GM21526 (cell line): Measurements from ENCODE around the gene FOXF2.

Experiments
- ATAC-seq: cut with Tn5 transposase; IDR thresholded peaks from one replicate; pipeline ENCODE4 v1.9.1; 2021; ENCODE audit warnings: moderate library complexity; ENCODE audit not compliant: unreplicated experiment, low FRiP score

FOXF2 gene

GRCh38 chr6:1378065-1379016, 11.0 kb upstream of the FOXF2 start:
- ATAC-seq = no peak

GRCh38 chr6:1379017-1379787, 10.2 kb upstream of the FOXF2 start:
- ATAC-seq = no peak

DNA sequence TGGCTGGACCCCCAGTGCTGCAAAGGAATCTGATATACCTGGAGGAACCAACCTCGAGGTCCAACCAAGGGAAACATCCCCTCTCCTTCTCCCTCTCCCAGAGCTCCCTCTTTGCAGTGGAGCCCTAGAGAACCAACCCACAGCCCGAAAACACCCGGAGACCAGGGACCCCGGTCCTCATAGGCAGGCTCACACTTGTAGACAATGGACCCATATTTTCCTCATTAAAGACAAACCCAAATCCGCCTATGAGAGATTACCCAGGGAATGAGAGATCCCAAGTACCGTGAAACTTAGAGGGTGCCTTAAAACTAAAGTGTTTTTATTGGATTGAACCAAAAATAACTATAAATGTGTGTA, 9.6 kb upstream of the FOXF2 start:
- ATAC-seq = no peak

DNA sequence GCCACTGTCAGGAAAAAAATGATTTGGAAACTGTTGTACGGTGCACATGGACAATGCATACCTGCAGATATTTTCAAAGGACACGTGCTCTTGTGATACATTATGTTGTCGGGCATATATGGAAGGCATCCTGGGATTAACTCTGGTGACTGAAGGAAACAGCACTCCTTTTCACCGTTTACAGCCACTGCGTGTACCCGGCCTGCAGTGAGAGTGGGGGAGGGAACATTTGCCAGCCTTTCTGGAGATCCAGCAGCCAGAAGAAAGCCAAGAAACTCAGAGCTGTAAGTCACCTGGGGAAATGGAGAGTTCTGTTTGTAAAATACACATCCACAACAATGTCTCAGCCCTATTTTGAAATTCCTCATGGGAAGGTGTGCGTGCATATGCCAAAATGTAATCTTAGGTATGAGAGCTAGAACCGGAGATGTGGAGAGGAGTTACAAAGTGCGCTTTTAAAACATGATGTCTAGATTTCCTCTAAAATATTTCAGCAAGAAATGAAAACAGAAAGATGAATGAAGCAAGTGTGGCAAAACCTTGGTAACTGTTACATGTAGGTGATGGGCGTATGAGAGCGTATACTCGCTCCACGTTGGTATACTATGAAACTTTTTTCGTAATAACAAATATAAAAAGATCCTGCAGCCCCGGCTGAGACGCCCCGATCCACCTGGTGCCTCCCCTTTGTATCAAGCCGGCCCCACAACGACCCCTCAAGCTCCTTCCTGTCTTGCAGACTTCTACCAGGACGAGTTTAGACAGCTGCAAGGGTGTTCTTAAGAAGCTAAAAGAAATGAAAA, 8.6 kb upstream of the FOXF2 start:
- no peak for ATAC-seq

DNA sequence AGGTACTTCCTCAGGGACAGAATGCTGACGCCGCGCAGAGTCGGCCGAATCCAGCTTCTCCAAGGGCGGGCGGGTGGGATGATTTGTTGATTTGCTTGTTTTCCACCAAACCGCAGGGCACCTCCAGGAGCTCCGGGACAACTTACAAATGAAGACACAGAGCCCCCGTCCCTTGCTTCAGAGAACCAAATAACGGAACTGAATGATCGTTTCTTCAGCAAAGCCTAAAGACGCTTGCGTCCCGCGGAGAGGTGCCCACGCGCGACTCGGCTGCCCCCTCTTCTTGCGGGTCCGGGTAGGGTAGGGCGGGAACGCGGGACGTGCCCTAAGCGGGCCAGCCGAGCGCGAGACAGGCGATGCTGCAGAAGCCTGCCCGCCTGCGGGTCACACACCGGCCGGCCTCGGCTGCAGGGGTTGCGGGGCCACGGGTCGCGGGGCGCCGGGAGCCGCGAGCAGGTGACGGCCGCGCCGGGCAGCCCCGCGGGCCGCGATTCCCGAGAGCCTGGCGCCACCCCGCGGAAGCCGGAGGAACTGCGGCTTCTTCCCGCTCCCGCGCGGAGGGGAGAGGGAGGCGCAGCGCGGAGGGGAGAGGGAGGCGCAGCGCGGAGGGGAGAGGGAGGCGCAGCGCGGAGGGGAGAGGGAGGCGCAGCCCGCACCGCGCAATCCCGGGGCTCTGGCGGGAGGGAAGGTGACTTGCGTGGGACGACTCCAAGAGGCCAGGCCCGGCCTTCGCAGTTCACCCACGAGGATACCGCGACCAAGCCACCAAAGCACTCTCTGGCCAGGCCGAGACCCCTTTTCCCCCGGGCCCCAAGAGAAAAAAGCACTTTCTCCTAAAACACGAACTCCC, 7.7 kb upstream of the FOXF2 start:
- ATAC-seq = no peak

GRCh38 chr6:1382331-1382882, 7.0 kb upstream of the FOXF2 start:
- no peak for ATAC-seq

DNA sequence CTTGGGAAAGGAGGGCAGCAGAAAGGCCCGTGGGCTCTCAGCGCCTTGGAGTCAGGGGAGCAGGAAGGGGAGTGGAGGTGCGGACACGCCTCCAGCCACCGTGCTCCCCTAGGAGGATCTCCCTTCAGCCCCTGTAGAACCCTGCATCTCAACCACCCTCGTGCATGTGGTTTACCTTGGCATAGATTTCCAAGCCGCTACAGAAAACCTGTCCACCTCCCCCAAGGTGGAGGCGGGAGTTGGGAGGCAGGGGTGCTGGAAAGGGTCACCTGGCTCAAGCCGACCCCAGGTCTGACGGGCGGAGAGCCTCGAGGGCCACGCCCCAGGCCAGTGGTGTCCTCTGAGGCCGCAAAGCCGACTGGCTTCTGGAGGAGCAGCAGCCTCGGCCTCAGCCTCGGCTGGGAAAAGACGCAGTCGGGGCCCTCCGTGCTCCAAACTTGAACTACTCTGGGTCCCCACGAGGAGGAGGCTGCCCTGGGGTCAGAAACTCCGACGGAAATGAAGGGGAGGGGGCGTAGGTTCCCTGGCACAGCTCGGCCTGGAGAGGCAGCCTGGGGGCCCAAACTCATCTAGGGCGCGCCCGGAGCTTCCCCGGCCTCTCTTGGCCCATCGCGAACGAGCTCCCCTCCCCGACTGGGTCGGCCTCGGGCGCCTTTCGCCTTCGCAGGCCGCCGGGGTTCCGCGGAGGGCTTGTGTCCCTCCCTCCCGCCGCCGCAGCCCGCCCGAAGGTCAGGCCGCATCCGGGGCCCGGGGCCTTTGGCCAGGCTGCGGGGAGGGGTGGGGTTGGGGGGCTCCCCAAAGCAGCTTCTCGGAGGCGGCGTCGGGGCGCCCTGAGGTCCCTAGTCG, 6.3 kb upstream of the FOXF2 start:
- no peak for ATAC-seq

- no peak for ATAC-seq
Observed at GRCh38 chr6:1383729-1384548, 5.4 kb upstream of the FOXF2 start.

DNA sequence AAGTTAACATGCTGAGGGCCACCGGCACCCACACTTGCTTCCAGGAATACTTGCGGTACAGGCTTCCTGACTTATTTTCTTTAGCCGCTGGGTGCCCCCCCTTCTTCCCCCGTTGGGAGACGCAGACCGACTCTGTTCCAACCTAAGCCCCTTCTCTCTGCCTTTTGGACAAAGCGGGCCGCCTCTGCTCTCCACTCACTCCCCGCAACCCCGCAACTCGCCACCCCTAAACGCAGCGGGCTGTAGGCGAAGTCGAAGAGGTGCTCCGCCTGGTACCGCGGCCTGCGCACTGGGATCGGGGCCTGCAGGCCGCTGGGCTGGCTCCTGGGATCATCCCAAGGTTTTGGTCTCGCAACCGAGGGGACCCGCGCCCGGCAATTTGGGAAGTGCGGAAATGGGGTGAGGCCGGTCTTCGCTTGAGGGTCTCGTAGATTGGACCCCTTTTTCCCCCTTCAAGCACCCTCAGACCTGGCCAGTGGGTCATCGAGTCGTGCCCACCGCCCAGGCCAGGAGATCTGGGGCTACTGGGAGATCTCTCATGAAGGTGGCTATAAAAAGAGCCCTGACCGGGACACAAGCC, 4.7 kb upstream of the FOXF2 start:
- no peak for ATAC-seq

- ATAC-seq = no peak
Observed at GRCh38 chr6:1385129-1386037, 4.0 kb upstream of the FOXF2 start.

GRCh38 chr6:1386038-1386709, 3.2 kb upstream of the FOXF2 start:
- ATAC-seq = no peak

DNA sequence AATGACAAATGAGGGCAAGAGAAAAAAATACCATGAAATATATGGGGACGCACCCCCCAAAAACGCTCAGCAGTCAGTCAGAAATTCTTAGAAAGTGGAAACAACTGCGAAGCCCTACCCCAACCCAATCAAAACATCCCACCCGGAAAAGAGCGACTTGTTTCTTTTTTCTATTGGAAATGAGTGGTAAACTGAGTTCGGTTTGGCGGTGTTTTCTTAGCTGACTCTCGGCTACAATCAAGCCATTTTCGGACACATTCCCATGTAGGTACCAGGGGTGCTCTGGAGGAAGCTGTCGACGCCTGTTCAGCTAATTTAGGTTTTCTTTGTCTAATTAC, 1.9 kb upstream of the FOXF2 start:
- no peak for ATAC-seq

GRCh38 chr6:1387876-1388629, 1.3 kb upstream of the FOXF2 start:
- no peak for ATAC-seq

GRCh38 chr6:1388630-1389368, 577 bp upstream of the FOXF2 start:
- ATAC-seq = no peak
